A673 (cell line): Measurements from ENCODE around the gene FAIM2. TPM values are rescaled to one million over a fixed set of nuclear protein-coding genes. Genes with fewer than 3 reads are reported as not detected.

Source experiments
- BruUV-seq: library from RNA; stranded (reverse); fragments of 400-500 nt; replicated peaks from 2 replicates; lab custom pipeline; 2021; lab: Mats Ljungman, UMichigan
- CTCF ChIA-PET: fragments of 300-600 bp; sonication (Branson Sonifier 250); formaldehyde crosslinking; loops from one replicate; lab custom pipeline; 2022; ENCODE audit warnings: antibody characterized with exemption; lab: Charles Lee
- POLR2A ChIA-PET: fragments of 300-600 bp; sonication (Branson Sonifier 250); formaldehyde crosslinking; loops from one replicate; lab custom pipeline; 2022; ENCODE audit warnings: antibody characterized with exemption; ENCODE audit not compliant: low non-redundant PET; lab: Charles Lee
- DNase-seq: peaks from one replicate; pipeline ENCODE4 v3.0.0-alpha.2; 2015; ENCODE audit warnings: low spot score
- H3K27ac ChIP-seq: fragments of 200-600 bp; sonication (generic); 2 replicates; pipeline ENCODE4 v1.5.1; 2016; ENCODE audit warnings: mixed run types, low read depth, mild to moderate bottlenecking, mixed read lengths, antibody characterized with exemption, low read length; ENCODE audit not compliant: poor library complexity, severe bottlenecking
- H3K27me3 ChIP-seq: fragments of 200-600 bp; sonication (generic); replicated peaks from 2 replicates; pipeline ENCODE4 v1.6.1; 2017; ENCODE audit warnings: mixed run types, low read depth, mild to moderate bottlenecking, mixed read lengths, antibody characterized with exemption, low read length; ENCODE audit not compliant: insufficient read depth, poor library complexity
- H3K36me3 ChIP-seq: fragments of 200-600 bp; sonication (generic); 2 replicates; pipeline ENCODE4 v1.6.1; 2016; ENCODE audit warnings: mixed run types, mild to moderate bottlenecking, mixed read lengths, antibody characterized with exemption, low read length; ENCODE audit not compliant: insufficient read depth, poor library complexity, severe bottlenecking
- H3K4me1 ChIP-seq: fragments of 200-600 bp; sonication (generic); 2 replicates; pipeline ENCODE4 v1.6.1; 2017; ENCODE audit warnings: mixed run types, mild to moderate bottlenecking, mixed read lengths, antibody characterized with exemption, low read length; ENCODE audit not compliant: insufficient read depth, poor library complexity, severe bottlenecking
- H3K4me3 ChIP-seq: fragments of 200-600 bp; sonication (generic); 2 replicates; pipeline ENCODE4 v1.5.1; 2016; ENCODE audit warnings: low read depth, mixed run types, mild to moderate bottlenecking, mixed read lengths, low read length; ENCODE audit not compliant: poor library complexity, severe bottlenecking
- H3K9me3 ChIP-seq: fragments of 200-600 bp; sonication (generic); 2 replicates; pipeline ENCODE4 v1.6.1; 2016; ENCODE audit warnings: mixed run types, low read depth, mild to moderate bottlenecking, mixed read lengths, antibody characterized with exemption, low read length; ENCODE audit not compliant: poor library complexity, severe bottlenecking
- CTCF ChIP-seq: fragments of 300-800, 200-600 bp; sonication (generic); conservative IDR thresholded peaks from 2 replicates; pipeline ENCODE4 v1.5.1; 2017; ENCODE audit warnings: low read depth, mild to moderate bottlenecking, antibody characterized with exemption, low read length, moderate library complexity, mixed read lengths
- EZH2 ChIP-seq: fragments of 200-600 bp; sonication (generic); IDR thresholded peaks from 2 replicates; pipeline ENCODE4 v1.6.1; 2017; ENCODE audit warnings: borderline replicate concordance, low read depth, mild to moderate bottlenecking, mixed read lengths, antibody characterized with exemption, low read length; ENCODE audit not compliant: poor library complexity, severe bottlenecking
- intact Hi-C: fragments of 100-400 bp; cut with micrococcal nuclease; formaldehyde crosslinking; loops from one replicate; pipeline ENCODE4 v1.10.0; 2022; ENCODE audit not compliant: unreplicated experiment
- total RNA-seq: library from RNA; stranded (reverse); gene quantifications from 2 replicates; pipeline ENCODE4 v1.2.3, GENCODE V29; 2021

Gene FAIM2
- total RNA-seq, 1 experiment from 2014 or later = not detected

- no peaks in the 10 kb centered on the region for H3K9me3 ChIP-seq
- H3K36me3 ChIP-seq = no peaks in the 10 kb centered on the region
- no peaks in the 10 kb centered on the region for H3K27me3 ChIP-seq
- TF ChIP-seq EZH2 = no peak
- no peak for TF ChIP-seq CTCF
- CTCF ChIA-PET = no interaction called here
- no peak for DNase-seq
- H3K4me1 ChIP-seq = peaks cover 7% of the 10 kb centered on the region
- POLR2A ChIA-PET = no interaction called here
- no peak overlapping the region for H3K4me3 ChIP-seq
- no peak overlapping the region for H3K27ac ChIP-seq
- intact Hi-C loops = no loop called here
- no TSS peak for BruUV-seq
Observed at GRCh38 chr12:49871263-49871561, 32.5 kb downstream of the FAIM2 start.

- no TSS peak for BruUV-seq
- Histone ChIP-seq H3K4me3 (no peak overlapping the region), H3K36me3 (no peaks in the 10 kb centered on the region), H3K27ac (no peak overlapping the region), H3K9me3 (no peaks in the 10 kb centered on the region), H3K4me1 (peaks cover 7% of the 10 kb centered on the region), H3K27me3 (no peaks in the 10 kb centered on the region)
- ChIA-PET POLR2A (no interaction called here), CTCF (no interaction called here)
- intact Hi-C loops = no loop called here
- no peak for TF ChIP-seq EZH2
- TF ChIP-seq CTCF = no peak
- DNase-seq = no peak
Observed at GRCh38 chr12:49870501-49871262, 33.0 kb downstream of the FAIM2 start.

- DNase-seq = no peak
- POLR2A ChIA-PET = no interaction called here
- no peaks in the 10 kb centered on the region for H3K27me3 ChIP-seq
- TF ChIP-seq CTCF (no peak), EZH2 (no peak)
- H3K27ac ChIP-seq = no peak overlapping the region
- H3K4me3 ChIP-seq = no peak overlapping the region
- no peaks in the 10 kb centered on the region for H3K9me3 ChIP-seq
- peaks cover 7% of the 10 kb centered on the region for H3K4me1 ChIP-seq
- no TSS peak for BruUV-seq
- intact Hi-C loops = loop anchor here (5.0 kb wide), 1 partner anchor 77 kb away; no protein-coding TSS in a partner anchor
- no peaks in the 10 kb centered on the region for H3K36me3 ChIP-seq
- CTCF ChIA-PET = interaction anchor here (1.2 to 1.3 kb wide), 2 partner anchors 76 to 200 kb away, joined by 3 to 4 read pairs; no protein-coding TSS in a partner anchor
Observed at GRCh38 chr12:49869816-49870500, 33.7 kb downstream of the FAIM2 start.
